Fibroblast of villous mesenchyme (primary cell): ENCODE data around the gene METRN. TPM values are rescaled to one million over a fixed set of nuclear protein-coding genes. Genes with fewer than 3 reads are reported as not detected.
A peak's percentile ranks its signal among the peaks of the same experiment; 100 is the strongest.

Source experiments
- DNase-seq: peaks from one replicate; pipeline ENCODE4 v3.0.0-alpha.2; 2010; ENCODE audit warnings: low read depth
- H3K4me3 ChIP-seq: 2 replicates; pipeline ENCODE4 v1.5.1; 2011; ENCODE audit warnings: low read depth, mild to moderate bottlenecking, low read length
- total RNA-seq: library from RNA; depleted of rRNA; stranded (reverse); fragments of >200 nt; gene quantifications from 2 replicates; pipeline ENCODE4 v1.2.3, GENCODE V29; 2012
- TF ChIP-seq, protein P1 (sequence below): IDR thresholded peaks from 2 replicates; pipeline ENCODE4 v1.5.1; 2012; ENCODE audit warnings: low read depth, mild to moderate bottlenecking, low read length; ENCODE audit not compliant: insufficient read depth

METRN gene
- total RNA-seq, 1 donor = 44.5 TPM

DNA sequence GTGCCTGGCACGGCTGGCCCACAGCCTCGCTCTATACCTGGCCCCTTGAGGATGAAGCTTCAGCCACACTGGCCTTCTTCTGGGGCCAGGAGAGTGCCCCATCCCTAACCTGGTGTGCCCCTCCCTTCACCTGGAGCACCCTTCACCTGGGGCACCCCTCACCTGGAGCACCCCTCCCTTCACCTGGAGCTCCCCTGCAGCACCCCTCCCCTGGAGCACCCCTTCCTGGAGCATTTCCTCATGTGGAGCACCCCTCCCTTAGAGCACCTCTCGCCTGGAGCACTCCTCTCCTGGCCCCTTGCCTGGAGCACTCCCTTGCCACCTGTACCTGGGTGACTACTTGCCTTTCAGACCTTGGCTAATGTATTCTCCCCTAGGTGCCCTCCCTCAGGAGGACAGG lies 6.9 kb upstream of the METRN start:
- TF ChIP-seq, protein P1, sequence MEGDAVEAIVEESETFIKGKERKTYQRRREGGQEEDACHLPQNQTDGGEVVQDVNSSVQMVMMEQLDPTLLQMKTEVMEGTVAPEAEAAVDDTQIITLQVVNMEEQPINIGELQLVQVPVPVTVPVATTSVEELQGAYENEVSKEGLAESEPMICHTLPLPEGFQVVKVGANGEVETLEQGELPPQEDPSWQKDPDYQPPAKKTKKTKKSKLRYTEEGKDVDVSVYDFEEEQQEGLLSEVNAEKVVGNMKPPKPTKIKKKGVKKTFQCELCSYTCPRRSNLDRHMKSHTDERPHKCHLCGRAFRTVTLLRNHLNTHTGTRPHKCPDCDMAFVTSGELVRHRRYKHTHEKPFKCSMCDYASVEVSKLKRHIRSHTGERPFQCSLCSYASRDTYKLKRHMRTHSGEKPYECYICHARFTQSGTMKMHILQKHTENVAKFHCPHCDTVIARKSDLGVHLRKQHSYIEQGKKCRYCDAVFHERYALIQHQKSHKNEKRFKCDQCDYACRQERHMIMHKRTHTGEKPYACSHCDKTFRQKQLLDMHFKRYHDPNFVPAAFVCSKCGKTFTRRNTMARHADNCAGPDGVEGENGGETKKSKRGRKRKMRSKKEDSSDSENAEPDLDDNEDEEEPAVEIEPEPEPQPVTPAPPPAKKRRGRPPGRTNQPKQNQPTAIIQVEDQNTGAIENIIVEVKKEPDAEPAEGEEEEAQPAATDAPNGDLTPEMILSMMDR = no peak
- no peak overlapping the region for H3K4me3 ChIP-seq

DNA sequence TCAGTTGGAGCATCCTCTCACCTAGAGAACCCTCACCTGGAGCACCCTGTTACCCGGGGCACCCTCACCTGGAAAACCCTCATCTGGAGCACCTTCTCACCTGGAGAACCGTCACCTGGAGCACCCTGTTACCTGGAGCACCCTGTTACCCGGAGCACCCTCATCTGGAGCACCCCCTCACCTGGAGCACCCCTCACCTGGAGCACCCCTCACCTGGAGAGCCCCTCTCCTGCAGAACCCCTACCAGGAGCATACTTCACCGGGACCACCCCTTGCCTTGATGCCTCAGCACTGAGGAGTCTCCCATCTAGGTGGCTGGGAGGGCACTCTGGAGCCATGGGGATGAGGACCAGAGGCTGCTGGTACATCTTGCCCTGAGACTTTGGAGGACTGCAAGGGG lies 6.0 kb upstream of the METRN start:
- TF ChIP-seq, protein P1 = no peak
- no peak for DNase-seq

More for the DNA sequence above, 6.9 kb upstream of the METRN start:
- no peak for DNase-seq

DNA sequence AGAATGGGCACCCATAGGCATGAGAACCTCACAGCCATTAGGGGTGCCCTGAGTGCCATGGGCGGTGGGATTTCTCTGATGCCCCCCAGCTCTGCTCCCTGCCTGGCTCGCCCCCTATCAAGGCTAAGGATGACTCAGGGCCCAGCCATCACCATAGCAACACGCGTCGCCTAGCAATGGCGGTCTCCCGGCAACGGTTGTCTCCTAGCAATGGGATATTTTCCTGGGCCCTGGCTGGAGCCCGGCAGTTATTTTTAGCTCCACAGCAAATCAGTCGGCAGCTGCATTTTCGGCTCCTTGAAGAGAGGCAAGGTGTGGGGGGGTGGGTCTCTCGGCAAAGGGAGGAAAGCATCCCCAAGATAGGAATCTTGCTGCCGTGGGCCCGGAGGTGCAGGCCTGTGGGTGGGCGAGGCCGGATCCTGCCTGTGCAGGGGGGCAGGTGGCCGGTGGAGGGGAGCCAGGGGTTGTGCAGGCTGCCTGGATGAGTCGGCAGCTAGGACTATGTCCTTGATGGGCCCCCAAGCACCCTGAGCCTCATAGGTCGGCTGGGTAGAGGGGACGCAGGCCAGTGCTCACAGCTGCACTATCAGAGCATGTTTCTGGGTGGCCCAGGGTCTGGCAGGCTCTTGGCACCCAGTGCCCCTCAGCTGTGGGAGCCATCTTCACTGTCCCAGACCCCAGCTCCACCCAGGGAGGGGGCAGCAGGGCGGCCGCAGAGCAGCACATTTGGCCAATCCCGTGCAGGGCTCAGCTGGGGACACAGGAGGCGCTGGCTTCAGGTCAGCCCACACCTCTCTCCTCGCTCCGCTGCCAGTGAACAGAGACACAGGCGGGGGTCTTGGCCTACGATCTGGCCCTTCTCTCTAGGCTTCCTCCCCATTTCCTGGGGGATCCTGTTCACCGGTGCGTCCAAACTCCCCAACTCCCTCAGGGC lies 5.1 kb upstream of the METRN start:
- H3K4me3 ChIP-seq = no peak overlapping the region
- peak; percentile 74 for DNase-seq
- TF ChIP-seq, protein P1 = no peak

More for the DNA sequence above, 6.0 kb upstream of the METRN start:
- no peak overlapping the region for H3K4me3 ChIP-seq

DNA sequence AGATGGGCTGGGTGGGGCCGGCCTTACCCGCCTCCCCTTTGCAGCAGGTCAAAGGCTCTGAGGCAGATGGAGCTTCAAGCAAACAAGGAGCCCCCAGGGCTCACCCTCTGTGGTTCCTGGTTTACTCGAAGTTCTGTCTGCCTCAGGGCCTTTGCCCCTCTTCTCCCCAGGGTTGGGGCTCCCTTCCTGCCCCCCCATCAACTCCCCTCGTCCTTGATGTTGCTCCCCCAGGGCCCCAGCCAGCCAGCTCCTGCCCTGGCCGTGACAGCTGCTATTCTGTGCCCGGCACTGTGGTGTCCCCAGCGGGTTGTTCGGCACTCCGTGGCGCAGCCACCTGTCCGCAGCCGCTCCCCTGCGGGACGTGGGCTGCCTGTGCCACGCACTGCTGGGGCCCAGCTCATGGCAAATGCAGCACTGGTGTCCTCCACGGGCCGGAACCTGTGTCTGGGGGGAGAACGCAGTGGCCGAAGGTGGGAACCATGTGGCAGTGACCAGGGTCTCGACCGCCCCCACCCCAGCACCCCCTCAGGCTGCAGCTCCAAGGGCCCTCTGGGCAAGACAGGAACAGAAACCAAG lies 4.3 kb upstream of the METRN start:
- TF ChIP-seq, protein P1 = no peak
- DNase-seq = no peak
- no peak overlapping the region for H3K4me3 ChIP-seq

DNA sequence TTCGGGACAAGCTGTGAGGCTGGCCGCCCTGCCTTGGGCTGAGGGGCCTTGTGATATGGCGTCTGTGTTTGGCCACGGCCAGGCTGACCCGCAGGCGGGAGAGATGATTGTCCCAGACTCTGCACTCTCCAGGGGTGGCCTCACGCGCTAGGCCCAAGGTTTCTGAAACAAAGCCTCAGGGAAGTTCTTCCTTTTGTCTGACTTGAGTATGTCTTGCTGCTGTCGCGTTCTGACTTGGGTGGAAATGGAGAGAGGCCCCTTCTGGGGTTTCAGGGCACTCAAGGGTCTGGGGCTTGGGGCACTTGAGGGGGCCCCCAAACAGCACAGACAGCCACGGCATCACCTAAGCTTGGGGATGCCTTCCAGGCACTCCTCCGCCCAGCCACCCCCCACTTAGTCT lies 3.8 kb upstream of the METRN start:
- TF ChIP-seq, protein P1 = no peak

DNA sequence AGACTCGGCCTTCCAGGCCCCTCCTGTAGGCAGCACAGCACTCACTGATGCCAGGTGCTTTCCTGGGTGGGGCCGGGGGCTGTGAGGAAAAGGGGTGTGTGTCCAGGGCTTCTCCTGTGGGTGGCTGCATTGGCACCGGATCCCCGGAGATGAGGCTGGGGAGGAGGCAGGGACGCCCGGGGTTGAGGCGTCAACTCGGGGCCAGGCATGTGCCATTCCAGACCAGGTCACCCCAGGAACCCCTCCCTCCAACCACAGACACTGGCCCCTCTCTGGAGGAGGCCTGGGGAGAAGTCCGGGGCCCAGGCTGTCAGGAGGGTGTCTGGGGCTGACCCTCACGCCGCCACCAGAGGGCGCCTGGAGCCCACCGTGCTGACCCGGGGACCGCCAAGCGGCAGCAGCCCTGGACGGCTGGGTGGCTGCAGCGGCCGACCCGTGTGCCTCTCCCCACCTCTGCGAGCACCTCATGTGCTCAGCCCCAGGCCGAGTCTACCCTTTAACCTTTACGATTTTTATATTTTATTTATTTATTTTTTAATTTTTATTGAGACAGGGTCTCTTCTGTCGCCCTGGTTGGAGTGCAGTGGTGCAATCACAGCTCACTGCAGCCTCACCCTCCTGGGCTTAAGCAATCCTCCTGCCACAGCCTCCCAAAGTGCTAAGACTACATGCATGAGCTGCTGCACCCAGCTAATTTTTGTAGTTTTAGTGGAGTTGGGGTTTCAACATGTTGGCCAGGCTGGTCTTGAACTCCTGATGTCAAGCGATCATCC lies 3.2 kb upstream of the METRN start:
- TF ChIP-seq, protein P1 = peak; percentile 92
- peak; percentile 60 for DNase-seq
- no peak overlapping the region for H3K4me3 ChIP-seq

More for the DNA sequence above, 3.8 kb upstream of the METRN start:
- no peak overlapping the region for H3K4me3 ChIP-seq
- no peak for DNase-seq
